ENCODE measurements around the gene CNDP2.

DNA sequence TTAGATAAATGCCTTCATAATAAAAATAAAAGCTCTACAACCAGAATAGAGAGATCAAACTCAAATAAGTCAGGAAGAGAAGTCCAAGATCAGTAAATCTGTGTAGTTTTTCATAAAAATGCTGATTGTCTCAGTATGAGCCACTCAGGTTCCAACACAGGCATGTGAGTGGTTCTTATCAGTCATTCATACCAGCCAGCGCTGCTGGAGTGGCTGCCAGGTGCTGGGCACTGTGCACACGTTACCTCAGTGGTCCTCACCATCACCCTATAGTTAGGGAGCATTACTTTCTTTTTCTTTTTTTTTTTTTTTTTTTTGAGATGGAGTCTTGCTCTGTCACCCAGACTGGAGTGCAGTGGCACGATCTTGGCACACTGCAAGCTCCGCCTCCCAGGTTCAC lies 61.9 kb downstream of the CNDP2 start:
- TF ChIP-seq, protein P1, sequence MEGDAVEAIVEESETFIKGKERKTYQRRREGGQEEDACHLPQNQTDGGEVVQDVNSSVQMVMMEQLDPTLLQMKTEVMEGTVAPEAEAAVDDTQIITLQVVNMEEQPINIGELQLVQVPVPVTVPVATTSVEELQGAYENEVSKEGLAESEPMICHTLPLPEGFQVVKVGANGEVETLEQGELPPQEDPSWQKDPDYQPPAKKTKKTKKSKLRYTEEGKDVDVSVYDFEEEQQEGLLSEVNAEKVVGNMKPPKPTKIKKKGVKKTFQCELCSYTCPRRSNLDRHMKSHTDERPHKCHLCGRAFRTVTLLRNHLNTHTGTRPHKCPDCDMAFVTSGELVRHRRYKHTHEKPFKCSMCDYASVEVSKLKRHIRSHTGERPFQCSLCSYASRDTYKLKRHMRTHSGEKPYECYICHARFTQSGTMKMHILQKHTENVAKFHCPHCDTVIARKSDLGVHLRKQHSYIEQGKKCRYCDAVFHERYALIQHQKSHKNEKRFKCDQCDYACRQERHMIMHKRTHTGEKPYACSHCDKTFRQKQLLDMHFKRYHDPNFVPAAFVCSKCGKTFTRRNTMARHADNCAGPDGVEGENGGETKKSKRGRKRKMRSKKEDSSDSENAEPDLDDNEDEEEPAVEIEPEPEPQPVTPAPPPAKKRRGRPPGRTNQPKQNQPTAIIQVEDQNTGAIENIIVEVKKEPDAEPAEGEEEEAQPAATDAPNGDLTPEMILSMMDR (IDR thresholded peaks at IDR 0.05; ENCODE audit: low read length), result no peak
- no peak for TF ChIP-seq EZH2 (optimal IDR thresholded peaks at IDR 0.05; ENCODE audit: low read depth, low read length)

All from MM.1S (cell line).